NCI-H1092 treated with DMSO at 0.1 percent for 48 hours (cell line): ENCODE results near the gene SLC25A27.

Source experiments
- DNase-seq: peaks from one replicate; lab custom pipeline; 2025; lab: John Stamatoyannopoulos, UW

The SLC25A27 gene

DNA sequence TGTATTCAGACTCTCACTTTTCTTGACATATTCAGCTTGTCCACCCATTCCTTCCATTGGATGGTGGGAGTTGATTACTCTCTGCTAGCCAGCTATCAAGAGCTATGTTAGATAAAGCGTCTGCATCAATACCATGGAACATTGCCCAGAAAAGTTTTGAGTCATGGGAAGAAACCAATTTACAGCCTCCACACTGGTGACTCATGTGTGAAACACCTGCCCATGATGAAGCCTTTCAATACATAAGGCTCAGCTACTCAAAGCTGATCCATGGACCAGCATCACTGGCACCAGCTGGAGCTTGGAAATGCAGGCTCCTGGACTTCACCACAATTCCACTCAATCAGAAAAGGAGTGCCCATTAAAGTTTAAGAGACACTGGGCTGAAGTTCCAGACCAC, 66.3 kb downstream of the SLC25A27 start:
- no peak for DNase-seq

DNA sequence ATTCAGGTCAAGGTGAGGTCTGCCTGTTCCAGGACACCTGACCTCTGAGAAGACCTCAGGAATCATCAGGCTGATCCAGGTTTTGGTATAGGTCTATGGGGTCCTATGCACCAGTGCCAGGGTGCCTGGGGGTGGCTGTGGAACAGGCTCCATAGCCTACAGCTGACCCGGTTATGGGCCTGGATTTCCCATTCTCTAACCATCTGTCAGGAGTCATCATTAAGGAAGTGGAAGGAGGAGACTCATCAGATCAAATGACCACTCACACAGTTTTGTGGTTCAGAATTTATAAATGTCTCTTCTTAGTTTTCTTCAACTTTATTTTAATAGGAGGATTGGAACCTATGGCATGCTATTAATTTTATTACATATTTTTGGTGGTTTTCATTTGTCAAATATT, 67.6 kb downstream of the SLC25A27 start:
- DNase-seq = no peak
